Measurements from ENCODE around the gene FAM124A. TPM values are rescaled to one million over a fixed set of nuclear protein-coding genes. Genes with fewer than 3 reads are reported as not detected.

FAM124A gene
- total RNA-seq, 1 experiment from 2014 or later: 3.1 TPM

- POLR2A ChIA-PET: no interaction called here
- H3K4me2 ChIP-seq (ENCODE audit: low read length): no peak overlapping the region
- DNase-seq (ENCODE audit: low read depth, low spot score) (no peak), ATAC-seq (no peak)
- H3K4me1 ChIP-seq (ENCODE audit: control insufficient read depth in 1 of 2, insufficient read depth in 2 of 2, low read length in 2 of 2): no peaks in the 10 kb centered on the region
- no TSS peak for BruUV-seq (replicated peaks)
- H3K9me3 ChIP-seq (ENCODE audit: control insufficient read depth in 1 of 2, insufficient read depth in 1 of 2, low read depth in 1 of 2, low read length in 2 of 2): no peaks in the 10 kb centered on the region
- H3K36me3 ChIP-seq (ENCODE audit: control insufficient read depth in 1 of 2, insufficient read depth in 2 of 2, low read length in 2 of 2): no peaks in the 10 kb centered on the region
- CTCF ChIA-PET: no interaction called here
- H3K27me3 ChIP-seq (ENCODE audit: insufficient read depth, low read length): no peaks in the 10 kb centered on the region
- no peaks in the 10 kb centered on the region for H4K20me1 ChIP-seq (ENCODE audit: insufficient read depth)
- no peak overlapping the region for H3K27ac ChIP-seq (ENCODE audit: low read depth, low read length)
- TF ChIP-seq CBX3 (IDR thresholded peaks at IDR 0.05; ENCODE audit: low read depth): no peak
- H3K9ac ChIP-seq (ENCODE audit: low read length): no peak overlapping the region
- intact Hi-C loops (cut with micrococcal nuclease): no loop called here
- RAD21 ChIA-PET (ENCODE audit: low non-redundant PET in 1 of 2, low total read pairs in 2 of 2, uncharacterized antibody in 2 of 2, unreplicated experiment in 2 of 2): no interaction called here
- no peak overlapping the region for H2AFZ ChIP-seq (ENCODE audit: low read depth, low read length, poor library complexity, severe bottlenecking)
- H3K79me2 ChIP-seq (ENCODE audit: insufficient read depth, low read length): no peaks in the 10 kb centered on the region
- H3K4me3 ChIP-seq (replicated peaks in 1 of 2; ENCODE audit: low read depth in 1 of 2, low read length in 2 of 2): no peak overlapping the region
- H3K9me2 ChIP-seq (ENCODE audit: insufficient read depth): no peaks in the 10 kb centered on the region
Measured at GRCh38 chr13:51327961-51328360, 105.8 kb downstream of the FAM124A start.

- no peak for DNase-seq (ENCODE audit: low read depth, low spot score)
- H3K36me3 ChIP-seq (ENCODE audit: control insufficient read depth in 1 of 2, insufficient read depth in 2 of 2, low read length in 2 of 2): no peaks in the 10 kb centered on the region
- H3K9ac ChIP-seq (ENCODE audit: low read length): no peak overlapping the region
- no peaks in the 10 kb centered on the region for H3K9me2 ChIP-seq (ENCODE audit: insufficient read depth)
- ChIA-PET RAD21 (ENCODE audit: low non-redundant PET in 1 of 2, low total read pairs in 2 of 2, uncharacterized antibody in 2 of 2, unreplicated experiment in 2 of 2) (no interaction called here), POLR2A (no interaction called here), CTCF (no interaction called here)
- no peaks in the 10 kb centered on the region for H3K4me1 ChIP-seq (ENCODE audit: control insufficient read depth in 1 of 2, insufficient read depth in 2 of 2, low read length in 2 of 2)
- H4K20me1 ChIP-seq (ENCODE audit: insufficient read depth): no peaks in the 10 kb centered on the region
- H3K27ac ChIP-seq (ENCODE audit: low read depth, low read length): no peak overlapping the region
- H3K4me2 ChIP-seq (ENCODE audit: low read length): no peak overlapping the region
- intact Hi-C loops (cut with micrococcal nuclease): no loop called here
- H2AFZ ChIP-seq (ENCODE audit: low read depth, low read length, poor library complexity, severe bottlenecking): no peak overlapping the region
- BruUV-seq (replicated peaks): no TSS peak
- no peak overlapping the region for H3K4me3 ChIP-seq (replicated peaks in 1 of 2; ENCODE audit: low read depth in 1 of 2, low read length in 2 of 2)
- no peaks in the 10 kb centered on the region for H3K79me2 ChIP-seq (ENCODE audit: insufficient read depth, low read length)
- no peaks in the 10 kb centered on the region for H3K27me3 ChIP-seq (ENCODE audit: insufficient read depth, low read length)
- no peaks in the 10 kb centered on the region for H3K9me3 ChIP-seq (ENCODE audit: control insufficient read depth in 1 of 2, insufficient read depth in 1 of 2, low read depth in 1 of 2, low read length in 2 of 2)
- no peak for ATAC-seq
- no peak for TF ChIP-seq ZFX (IDR thresholded peaks at IDR 0.05)
- no peak for TF ChIP-seq SRF (IDR thresholded peaks at IDR 0.05; ENCODE audit: low read depth)
- no peak for TF ChIP-seq ELF1 (IDR thresholded peaks at IDR 0.05; ENCODE audit: borderline replicate concordance, low read depth)
- TF ChIP-seq POLR2A (IDR thresholded peaks at IDR 0.05; ENCODE audit: borderline replicate concordance, extremely low read depth, insufficient read depth, insufficient read length): no peak
- no peak for TF ChIP-seq EGR1 (IDR thresholded peaks at IDR 0.05; ENCODE audit: low read depth)
- no peak for TF ChIP-seq YY1 (IDR thresholded peaks at IDR 0.05; ENCODE audit: extremely low read depth, insufficient replicate concordance, low read depth, low read length)
- no peak for TF ChIP-seq REST (IDR thresholded peaks at IDR 0.05; ENCODE audit: low read depth)
- TF ChIP-seq SIN3A (IDR thresholded peaks at IDR 0.05; ENCODE audit: low read depth): no peak
- TF ChIP-seq ATF3 (IDR thresholded peaks at IDR 0.05): no peak
- TF ChIP-seq CEBPB (IDR thresholded peaks at IDR 0.05; ENCODE audit: low read depth): no peak
- no peak for TF ChIP-seq SP1 (IDR thresholded peaks at IDR 0.05; ENCODE audit: low read depth)
- TF ChIP-seq EZH2phosphoT487 (IDR thresholded peaks at IDR 0.05; ENCODE audit: borderline replicate concordance): no peak
- TF ChIP-seq ZNF274 (IDR thresholded peaks at IDR 0.05; ENCODE audit: low read depth, low read length): no peak
- no peak for TF ChIP-seq FOSL1 (IDR thresholded peaks at IDR 0.05; ENCODE audit: low read depth)
- no peak for TF ChIP-seq EZH2 (IDR thresholded peaks at IDR 0.05)
- TF ChIP-seq TCF7L2 (IDR thresholded peaks at IDR 0.05; ENCODE audit: borderline replicate concordance, extremely low read depth, insufficient read depth, insufficient read length): no peak
- TF ChIP-seq POLR2AphosphoS5 (IDR thresholded peaks at IDR 0.05; ENCODE audit: low read depth, low read length): no peak
Measured at GRCh38 chr13:51328488-51328887, 106.3 kb downstream of the FAM124A start.
